ENCODE measurements around the gene CACNA2D2.

Gene CACNA2D2

DNA sequence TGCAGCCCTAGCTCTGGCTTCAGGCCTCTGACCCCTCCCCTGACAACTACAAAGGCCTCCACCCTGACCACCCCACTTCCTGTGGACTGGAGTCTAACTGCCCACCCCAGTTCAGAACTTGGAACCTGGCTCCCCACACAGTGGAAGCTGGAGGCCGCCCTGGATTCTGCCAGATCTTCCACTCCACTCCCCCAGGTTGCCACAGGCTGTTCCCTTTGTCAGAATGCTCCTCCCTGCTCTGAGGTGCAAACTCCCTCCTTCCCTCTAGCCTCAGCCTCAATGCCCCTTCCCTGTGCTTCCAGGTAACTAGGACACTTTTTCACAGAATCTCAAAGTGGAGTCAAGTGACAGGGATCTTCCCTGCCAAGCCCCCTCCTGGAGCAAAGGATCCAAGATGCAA is 81.3 kb downstream of the CACNA2D2 start:
- DNase-seq = no peak

DNA sequence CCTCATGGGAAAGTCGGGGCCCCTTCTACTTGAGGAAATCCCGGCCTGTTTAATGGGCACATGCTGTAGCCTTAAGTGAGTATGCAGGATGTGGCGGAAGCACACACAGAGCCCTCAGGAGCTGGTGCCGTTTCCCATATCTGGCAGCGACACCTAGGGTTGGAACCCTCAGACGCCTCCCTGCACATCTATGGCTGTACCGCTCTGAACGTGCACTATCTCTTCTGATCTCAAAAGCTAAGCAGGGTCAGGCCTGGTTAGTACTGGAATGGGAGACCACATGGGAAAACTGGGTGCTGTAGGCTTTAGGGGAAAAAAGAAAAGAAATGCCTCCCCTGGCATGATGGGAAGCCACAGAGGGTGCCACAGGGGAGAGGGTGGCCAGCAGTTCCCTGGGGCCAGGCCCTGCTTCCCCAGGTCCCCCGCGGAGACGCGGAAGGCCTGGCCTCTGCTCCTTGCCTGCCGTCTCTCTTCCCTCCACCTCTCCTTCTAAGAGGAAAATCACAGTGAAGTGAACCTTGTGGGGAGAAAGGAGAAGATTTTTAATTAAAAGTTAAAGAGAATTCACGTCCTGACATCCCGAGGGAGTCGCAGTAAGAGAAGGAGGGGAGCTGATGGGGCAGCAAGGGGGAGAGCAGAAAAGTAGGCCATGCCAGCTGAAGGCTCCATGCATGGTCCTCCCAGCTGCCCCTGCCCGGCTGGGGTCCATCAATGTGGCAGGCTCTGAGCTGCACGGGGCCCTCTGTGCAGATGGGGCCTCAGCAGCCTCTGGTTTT is 83.7 kb downstream of the CACNA2D2 start:
- no peak for DNase-seq

DNA sequence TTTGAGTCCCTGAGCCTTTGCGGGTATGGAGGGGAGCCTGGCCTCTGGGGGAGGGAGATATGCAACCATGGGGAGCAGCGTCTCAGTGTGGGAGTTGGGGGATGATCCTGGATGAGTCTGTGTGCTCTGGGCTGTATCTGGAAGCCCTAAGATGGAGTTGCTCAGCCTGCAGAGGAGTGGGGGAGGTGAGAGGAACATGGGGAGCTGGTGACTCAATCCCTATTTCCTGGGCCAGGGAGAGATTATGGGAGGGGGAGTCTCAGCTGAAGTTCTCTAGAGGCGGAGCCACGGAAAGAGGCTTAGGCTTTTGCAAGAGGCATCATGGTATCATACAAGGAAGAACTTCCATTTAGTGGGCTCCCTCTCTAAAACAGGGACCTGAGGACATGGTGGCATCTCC is 84.6 kb downstream of the CACNA2D2 start:
- no peak for DNase-seq

DNA sequence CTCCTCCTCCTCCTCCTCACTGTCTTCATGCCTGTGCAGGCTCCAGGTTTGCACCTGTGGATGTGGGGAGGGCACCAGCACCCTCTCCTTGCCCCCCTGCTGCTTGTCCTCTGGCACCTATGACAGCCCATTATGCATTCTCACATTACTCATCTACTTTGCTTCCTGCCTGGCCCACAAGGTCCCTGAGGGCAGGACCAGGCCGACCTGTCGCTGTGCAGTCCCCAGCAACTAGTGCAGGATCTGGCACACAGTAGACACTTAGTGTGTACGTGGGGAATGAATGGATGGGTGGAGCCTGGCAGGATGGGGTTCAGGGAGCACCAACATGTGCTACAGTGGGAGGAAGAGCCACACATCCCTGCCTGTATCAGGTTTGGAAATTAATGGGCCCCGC is 85.8 kb downstream of the CACNA2D2 start:
- no peak for DNase-seq

- no peak for DNase-seq
Observed at GRCh38 chr3:50416736-50417636, 86.4 kb downstream of the CACNA2D2 start.

GRCh38 chr3:50415816-50416215 is 87.6 kb downstream of the CACNA2D2 start:
- DNase-seq = no peak

DNA sequence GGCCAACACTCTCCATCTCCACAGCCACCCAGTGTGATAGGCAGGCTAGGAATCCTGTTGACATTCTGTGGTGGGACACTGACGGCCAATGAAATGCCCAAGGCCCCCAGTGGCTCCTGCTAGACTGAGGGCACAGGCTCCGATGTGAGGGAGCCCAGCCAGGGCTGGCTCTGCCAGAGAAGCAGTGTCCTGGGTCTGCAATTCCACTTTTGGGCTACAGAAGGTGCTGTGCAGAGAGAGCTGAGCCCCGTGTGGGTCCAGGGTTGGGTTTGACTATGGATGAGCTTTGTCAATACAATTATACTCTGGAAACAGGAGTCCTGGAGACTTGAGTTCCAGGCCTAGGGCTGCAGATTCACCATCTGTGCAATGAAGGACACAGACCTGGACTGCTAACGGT is 88.4 kb downstream of the CACNA2D2 start:
- no peak for DNase-seq

DNA sequence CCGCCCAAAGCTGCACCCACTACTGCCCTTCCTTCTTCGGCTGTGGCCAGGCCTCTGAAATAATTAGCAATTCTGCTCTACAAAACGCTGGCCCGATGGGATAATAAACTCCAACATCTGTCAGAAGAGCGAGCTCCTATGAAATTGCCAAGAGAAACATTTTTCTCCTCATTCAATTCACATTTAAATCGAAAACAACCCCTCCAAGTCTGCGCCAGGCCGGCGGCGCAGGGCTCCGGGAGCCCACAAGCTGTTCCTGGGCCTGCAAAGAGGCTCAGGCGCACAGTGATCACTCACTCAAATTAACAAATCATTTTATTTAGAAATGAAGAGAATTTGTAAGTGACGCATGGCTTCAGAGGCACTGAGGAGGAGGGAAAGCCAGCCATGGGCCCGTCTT is 88.8 kb downstream of the CACNA2D2 start:
- no peak for DNase-seq

- DNase-seq = no peak
Observed at GRCh38 chr3:50412231-50412754, 91.1 kb downstream of the CACNA2D2 start.

- no peak for DNase-seq
Observed at GRCh38 chr3:50411229-50411628, 92.2 kb downstream of the CACNA2D2 start.

GRCh38 chr3:50410608-50411139 is 92.8 kb downstream of the CACNA2D2 start:
- no peak for DNase-seq

GRCh38 chr3:50410185-50410584 is 93.2 kb downstream of the CACNA2D2 start:
- DNase-seq = no peak

- DNase-seq = no peak
Observed at GRCh38 chr3:50408443-50408944, 94.9 kb downstream of the CACNA2D2 start.

- no peak for DNase-seq
Observed at GRCh38 chr3:50406487-50406886, 96.9 kb downstream of the CACNA2D2 start.

DNA sequence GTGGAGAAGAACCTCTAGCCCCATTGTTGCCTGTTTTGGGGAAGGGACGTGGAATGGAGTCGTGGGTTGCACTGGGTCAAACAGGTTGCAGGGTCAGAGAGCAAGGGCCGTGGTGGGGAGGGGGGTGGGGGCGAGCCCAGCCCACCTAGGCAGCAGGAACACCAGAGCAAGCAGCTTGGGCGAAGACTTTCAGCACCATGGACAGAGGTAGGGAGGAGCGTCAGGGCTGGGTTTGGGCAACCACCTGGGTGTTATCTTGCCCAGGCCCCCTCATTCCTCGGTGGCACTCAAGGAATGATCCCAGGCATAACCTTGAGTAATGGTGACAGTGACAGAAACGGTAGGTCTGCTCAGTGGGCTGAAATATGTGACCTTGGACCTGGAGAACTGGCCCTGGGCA is 98.2 kb downstream of the CACNA2D2 start:
- DNase-seq = no peak

- DNase-seq = no peak
Observed at GRCh38 chr3:50401978-50402595, 101.3 kb downstream of the CACNA2D2 start.

DNA sequence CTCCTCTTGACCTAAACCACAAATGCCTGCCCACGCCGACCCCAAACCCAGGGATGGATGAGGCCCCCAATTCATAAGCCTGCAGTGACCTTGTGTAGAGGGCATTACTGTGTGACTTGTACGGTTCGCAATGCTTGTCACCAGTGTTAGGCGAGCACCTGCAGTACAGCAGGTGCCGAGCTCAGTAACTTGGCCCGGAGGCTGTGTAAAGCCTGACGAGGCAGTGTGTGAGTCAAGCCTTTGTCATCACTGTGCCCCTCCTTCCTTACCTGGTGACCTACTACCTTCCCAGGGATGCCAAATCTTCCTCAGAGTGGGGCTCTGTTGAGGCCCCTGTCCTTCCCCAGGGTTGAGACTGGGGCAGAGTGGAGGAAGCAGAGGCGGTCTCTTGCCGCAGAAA is 106.9 kb downstream of the CACNA2D2 start:
- DNase-seq = peak; percentile 29

DNA sequence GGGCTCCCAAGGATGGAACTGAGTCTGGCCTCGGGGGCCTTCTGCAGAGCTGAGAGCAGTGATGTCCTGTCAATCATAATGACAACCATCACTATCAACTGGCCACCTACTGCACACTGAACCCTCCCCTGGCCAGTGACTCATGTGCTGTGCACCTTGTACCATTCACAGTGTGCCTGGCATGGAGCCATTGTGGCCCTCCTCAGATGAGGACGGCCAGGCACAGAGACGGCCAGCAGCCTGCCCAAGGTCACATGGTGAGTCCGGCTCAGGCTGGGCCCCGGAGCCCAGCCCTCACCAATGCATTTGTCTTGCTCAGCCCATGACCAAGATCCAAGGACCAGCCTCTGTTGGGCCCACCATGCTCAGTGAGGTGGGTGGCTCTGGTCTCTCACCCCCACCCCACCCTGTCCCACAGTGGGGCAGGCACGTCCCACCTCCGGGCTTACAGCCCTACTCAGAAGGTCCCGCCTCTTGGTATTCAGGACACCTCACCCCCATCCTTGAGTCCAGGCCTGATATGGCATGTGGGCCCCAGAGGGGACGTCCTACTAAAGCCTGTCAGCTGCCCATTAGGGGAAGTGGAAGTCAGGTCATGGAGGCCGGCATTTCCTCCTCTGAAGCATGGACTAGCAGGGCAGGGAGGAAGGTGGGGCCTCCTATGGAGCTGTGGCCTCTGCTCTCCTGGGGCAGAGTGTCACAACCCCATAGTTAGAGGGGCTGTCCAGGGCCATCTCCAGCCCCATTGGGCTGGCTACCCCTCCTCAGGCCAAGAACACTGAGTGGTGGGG is 108.2 kb downstream of the CACNA2D2 start:
- DNase-seq = no peak

DNA sequence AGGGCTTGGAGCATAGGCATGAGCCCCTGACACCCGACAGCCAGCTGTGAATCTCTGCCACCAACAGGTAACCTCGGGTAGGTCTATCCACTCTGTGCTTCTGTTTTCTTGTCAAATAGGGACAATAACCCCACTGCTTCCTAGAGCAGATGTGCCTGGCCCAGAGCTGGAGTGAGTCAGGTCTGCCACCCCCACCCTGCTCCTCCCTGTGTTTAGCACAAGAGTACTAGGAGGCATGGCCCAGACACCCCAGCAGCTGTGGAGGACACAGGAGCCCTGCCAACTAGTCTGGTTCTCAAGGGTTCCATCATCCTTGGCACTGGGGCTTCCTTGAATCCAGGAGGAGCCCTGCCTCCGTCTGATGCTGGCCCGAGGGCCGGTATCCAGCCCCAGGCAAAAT is 110.4 kb downstream of the CACNA2D2 start:
- no peak for DNase-seq

DNA sequence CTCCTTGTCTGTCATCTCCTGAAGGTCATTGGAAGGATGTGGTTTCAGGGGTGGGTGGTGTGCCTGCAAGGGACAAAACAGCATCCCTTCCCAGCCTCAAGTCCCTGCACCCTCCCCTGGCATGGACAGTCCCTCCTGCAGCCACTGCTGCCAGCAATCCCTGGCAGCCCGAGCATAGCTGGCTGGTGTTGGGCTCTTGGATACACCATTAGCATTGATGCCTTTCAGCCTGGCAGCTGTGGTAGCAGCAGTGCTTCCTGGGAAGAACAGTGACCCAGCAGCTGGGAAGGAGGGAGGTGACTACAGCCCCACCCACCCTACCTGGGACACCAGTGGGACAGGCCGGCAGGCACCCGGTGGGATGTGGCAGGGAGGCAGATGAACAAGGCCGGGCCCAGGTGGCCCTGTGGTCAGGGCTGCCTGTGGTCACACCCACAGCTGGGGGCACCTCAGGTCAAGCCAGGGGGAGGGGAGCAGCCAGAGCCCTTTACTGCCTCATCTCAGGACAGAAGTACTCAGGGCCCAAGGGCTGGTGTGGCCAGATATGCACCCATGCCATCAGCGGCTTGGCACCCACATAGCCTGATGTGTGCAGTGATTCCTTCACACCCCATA is 111.2 kb downstream of the CACNA2D2 start:
- DNase-seq = no peak

- DNase-seq = peak; percentile 76
Observed at GRCh38 chr3:50390508-50391224, 112.8 kb downstream of the CACNA2D2 start.

Data from SHP77 treated with DMSO at 0.1 percent for 48 hours (cell line).